NB4 (cell line): Measurements from ENCODE around the gene LRRC14B.

ENCODE experiments used
- MYC ChIP-seq: IDR thresholded peaks from 2 replicates; pipeline ENCODE4 v1.6.1; 2011; ENCODE audit warnings: low read depth, low read length
- POLR2A ChIP-seq: IDR thresholded peaks from 2 replicates; pipeline ENCODE4 v1.6.1; 2011; ENCODE audit warnings: mild to moderate bottlenecking; ENCODE audit not compliant: insufficient read length; ENCODE audit errors: extremely low read depth
- TF ChIP-seq, protein P1 (sequence below): IDR thresholded peaks from one replicate; pipeline ENCODE4 v1.5.1; 2012; ENCODE audit warnings: low read depth, low read length
- TF ChIP-seq, protein P2 (sequence below): IDR thresholded peaks from 2 replicates; pipeline ENCODE4 v1.6.1; 2011; ENCODE audit warnings: low read depth, low read length

DNA sequence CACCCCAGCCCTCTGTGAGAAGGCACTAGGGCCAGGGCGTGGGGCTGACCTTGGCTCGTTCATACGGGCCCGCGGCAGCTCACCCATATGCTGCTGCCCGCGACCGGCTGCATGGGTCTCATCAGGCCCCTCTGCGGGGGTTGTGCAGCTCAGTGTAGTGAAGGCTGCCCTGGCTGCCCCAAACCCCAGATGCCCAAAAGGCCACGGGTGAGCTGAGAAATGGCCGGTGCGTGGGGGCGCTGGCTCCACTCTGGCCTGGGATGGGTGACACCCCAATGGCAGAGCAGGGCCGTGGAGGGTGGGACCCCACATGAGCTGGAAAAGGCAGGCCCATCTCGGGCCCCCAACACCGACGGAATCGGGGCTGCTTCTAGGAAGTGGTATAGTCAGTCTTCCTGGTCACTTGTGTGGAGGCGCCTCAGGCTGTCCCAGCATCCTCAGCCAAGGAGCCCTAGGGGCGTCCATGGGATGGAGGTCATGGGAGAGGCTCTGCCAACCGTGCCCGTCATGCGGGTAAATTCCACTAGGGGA is 19.4 kb upstream of the LRRC14B start:
- TF ChIP-seq, protein P1, sequence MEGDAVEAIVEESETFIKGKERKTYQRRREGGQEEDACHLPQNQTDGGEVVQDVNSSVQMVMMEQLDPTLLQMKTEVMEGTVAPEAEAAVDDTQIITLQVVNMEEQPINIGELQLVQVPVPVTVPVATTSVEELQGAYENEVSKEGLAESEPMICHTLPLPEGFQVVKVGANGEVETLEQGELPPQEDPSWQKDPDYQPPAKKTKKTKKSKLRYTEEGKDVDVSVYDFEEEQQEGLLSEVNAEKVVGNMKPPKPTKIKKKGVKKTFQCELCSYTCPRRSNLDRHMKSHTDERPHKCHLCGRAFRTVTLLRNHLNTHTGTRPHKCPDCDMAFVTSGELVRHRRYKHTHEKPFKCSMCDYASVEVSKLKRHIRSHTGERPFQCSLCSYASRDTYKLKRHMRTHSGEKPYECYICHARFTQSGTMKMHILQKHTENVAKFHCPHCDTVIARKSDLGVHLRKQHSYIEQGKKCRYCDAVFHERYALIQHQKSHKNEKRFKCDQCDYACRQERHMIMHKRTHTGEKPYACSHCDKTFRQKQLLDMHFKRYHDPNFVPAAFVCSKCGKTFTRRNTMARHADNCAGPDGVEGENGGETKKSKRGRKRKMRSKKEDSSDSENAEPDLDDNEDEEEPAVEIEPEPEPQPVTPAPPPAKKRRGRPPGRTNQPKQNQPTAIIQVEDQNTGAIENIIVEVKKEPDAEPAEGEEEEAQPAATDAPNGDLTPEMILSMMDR, result no peak
- no peak for TF ChIP-seq POLR2A
- TF ChIP-seq, protein P2, sequence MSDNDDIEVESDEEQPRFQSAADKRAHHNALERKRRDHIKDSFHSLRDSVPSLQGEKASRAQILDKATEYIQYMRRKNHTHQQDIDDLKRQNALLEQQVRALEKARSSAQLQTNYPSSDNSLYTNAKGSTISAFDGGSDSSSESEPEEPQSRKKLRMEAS, result no peak
- no peak for TF ChIP-seq MYC
